Duodenal mucosa (tissue), 2 donors: ENCODE data around the gene SLC39A10.

Experiments used
- H3K27ac ChIP-seq: one replicate; pipeline ENCODE4 v1.7.0; 2013; ENCODE audit warnings: low read depth, low read length
- H3K27me3 ChIP-seq, 2 donors: one replicate each; pipeline ENCODE4 v1.7.0; 2013; ENCODE audit warnings: low read length in 2 of 2, control low read depth in 1 of 2; ENCODE audit not compliant: insufficient read depth in 2 of 2, control insufficient read depth in 1 of 2
- H3K36me3 ChIP-seq, 2 donors: one replicate each; pipeline ENCODE4 v1.7.0; 2013; ENCODE audit warnings: low read length in 2 of 2, control low read depth in 1 of 2; ENCODE audit not compliant: insufficient read depth in 2 of 2, control insufficient read depth in 1 of 2
- H3K4me1 ChIP-seq, 2 donors: one replicate each; pipeline ENCODE4 v1.7.0; 2013; ENCODE audit warnings: low read length in 2 of 2, control low read depth in 1 of 2; ENCODE audit not compliant: insufficient read depth in 2 of 2, control insufficient read depth in 1 of 2
- H3K4me3 ChIP-seq, 2 donors: one replicate each; pipeline ENCODE4 v1.7.0; 2013; ENCODE audit warnings: low read length in 2 of 2, low read depth in 1 of 2
- H3K9ac ChIP-seq, 2 donors: one replicate each; pipeline ENCODE4 v1.7.0; 2013; ENCODE audit warnings: low read length in 2 of 2, low read depth in 1 of 2
- H3K9me3 ChIP-seq, 2 donors: one replicate each; pipeline ENCODE4 v1.7.0; 2013; ENCODE audit warnings: low read length in 2 of 2, control low read depth in 1 of 2; ENCODE audit not compliant: control insufficient read depth in 1 of 2

SLC39A10 gene

GRCh38 chr2:195628666-195629065 lies 28.4 kb upstream of the SLC39A10 start:
- Histone ChIP-seq H3K4me1 (no peaks in the 10 kb centered on the region), H3K9ac (no peak overlapping the region), H3K27ac (no peak overlapping the region), H3K4me3 (no peak overlapping the region), H3K27me3 (no peaks in the 10 kb centered on the region), H3K36me3 (no peaks in the 10 kb centered on the region), H3K9me3 (no peaks in the 10 kb centered on the region)

- no peak overlapping the region for H3K27ac ChIP-seq
- H3K9me3 ChIP-seq = no peaks in the 10 kb centered on the region
- H3K4me1 ChIP-seq = no peaks in the 10 kb centered on the region
- no peaks in the 10 kb centered on the region for H3K27me3 ChIP-seq
- no peaks in the 10 kb centered on the region for H3K36me3 ChIP-seq
- H3K4me3 ChIP-seq = no peak overlapping the region
- no peak overlapping the region for H3K9ac ChIP-seq
Observed at GRCh38 chr2:195632856-195633572, 24.0 kb upstream of the SLC39A10 start.

- Histone ChIP-seq H3K4me3 (no peak overlapping the region), H3K4me1 (no peaks in the 10 kb centered on the region), H3K9me3 (no peaks in the 10 kb centered on the region), H3K9ac (no peak overlapping the region), H3K27ac (no peak overlapping the region), H3K36me3 (no peaks in the 10 kb centered on the region), H3K27me3 (no peaks in the 10 kb centered on the region)
Observed at GRCh38 chr2:195633573-195633870, 23.5 kb upstream of the SLC39A10 start.

- Histone ChIP-seq H3K9me3 (no peaks in the 10 kb centered on the region), H3K4me3 (no peak overlapping the region)
Observed at GRCh38 chr2:195633974-195634373, 23.1 kb upstream of the SLC39A10 start.

DNA sequence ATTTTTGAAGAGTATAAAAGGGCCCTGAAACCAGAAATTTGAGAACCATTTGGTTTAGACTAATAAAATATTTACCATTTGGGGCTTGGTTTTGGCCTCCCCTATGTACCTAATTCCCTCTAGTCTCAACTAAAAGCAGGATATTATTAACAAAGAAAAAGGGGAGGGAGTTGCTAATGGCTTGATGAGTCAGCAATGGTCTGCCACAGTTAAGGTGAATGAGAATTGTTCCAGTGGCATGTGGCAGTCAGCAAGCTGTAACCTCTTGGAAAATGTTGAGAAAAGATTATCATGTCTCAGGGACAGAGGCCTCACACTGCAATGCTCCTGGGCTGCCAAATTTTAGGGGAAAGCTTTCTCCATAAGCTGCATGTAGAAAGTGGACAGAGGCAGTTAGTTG lies 20.1 kb upstream of the SLC39A10 start:
- Histone ChIP-seq H3K9me3 (no peaks in the 10 kb centered on the region), H3K27me3 (no peaks in the 10 kb centered on the region), H3K4me1 (peaks cover 0 to 2% of the 10 kb centered on the region in 2 donors), H3K9ac (no peak overlapping the region), H3K4me3 (no peak overlapping the region), H3K36me3 (no peaks in the 10 kb centered on the region), H3K27ac (no peak overlapping the region)

More at GRCh38 chr2:195633974-195634373, 23.1 kb upstream of the SLC39A10 start:
- H3K27ac ChIP-seq = no peak overlapping the region
- H3K9ac ChIP-seq = no peak overlapping the region
- no peaks in the 10 kb centered on the region for H3K27me3 ChIP-seq
- no peaks in the 10 kb centered on the region for H3K36me3 ChIP-seq
- H3K4me1 ChIP-seq = no peaks in the 10 kb centered on the region

DNA sequence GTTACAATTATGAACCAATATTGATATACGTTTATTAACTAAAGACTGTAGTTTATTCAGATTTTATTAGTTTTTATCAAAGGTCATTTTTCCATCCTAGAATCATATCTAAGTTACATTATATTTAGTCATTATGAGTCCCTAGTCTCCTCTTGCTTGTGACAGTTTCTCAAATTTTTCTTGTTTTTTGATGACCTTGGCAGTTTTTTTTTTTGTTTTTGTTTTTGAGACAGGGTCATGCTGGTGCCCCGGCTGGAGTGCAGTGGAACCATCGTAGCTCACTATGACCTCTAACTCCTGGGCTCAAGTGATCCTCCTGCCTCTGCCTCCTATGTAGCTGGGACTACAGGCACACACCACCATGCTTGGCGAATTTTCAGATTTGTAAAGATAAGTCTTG lies 18.3 kb upstream of the SLC39A10 start:
- Histone ChIP-seq H3K27ac (no peak overlapping the region), H3K9me3 (no peaks in the 10 kb centered on the region), H3K27me3 (no peaks in the 10 kb centered on the region), H3K4me3 (no peak overlapping the region), H3K9ac (no peak overlapping the region), H3K4me1 (peaks cover 0 to 15% of the 10 kb centered on the region in 2 donors), H3K36me3 (no peaks in the 10 kb centered on the region)

DNA sequence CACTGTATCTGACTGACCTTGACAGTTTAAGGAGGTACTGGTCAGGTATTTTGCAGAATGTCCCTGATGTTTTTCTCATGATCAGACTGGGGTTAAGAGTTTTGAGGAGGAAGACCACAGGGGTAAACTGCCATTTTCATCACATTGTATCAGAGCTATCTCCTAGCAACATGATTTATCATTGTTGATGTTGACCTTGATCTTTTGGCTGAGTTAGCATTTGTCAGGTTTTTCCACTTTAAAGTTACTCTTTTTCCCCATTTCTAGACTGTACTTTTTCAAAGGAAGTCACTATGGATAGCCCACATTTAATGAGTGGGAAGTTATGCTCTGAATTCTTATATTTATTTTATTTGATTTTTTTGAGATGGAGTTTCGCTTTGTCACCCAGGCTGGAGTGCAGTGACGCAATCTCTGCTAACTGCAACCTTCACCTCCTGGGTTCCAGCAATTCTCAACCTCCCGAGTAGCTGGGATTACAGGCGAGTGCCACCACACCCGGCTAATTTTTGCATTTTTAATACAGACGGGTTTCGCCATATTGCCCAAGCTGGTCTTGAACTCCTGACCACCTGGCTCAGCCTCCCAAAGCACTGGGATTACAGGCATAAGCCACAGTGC lies 17.7 kb upstream of the SLC39A10 start:
- Histone ChIP-seq H3K4me3 (no peak overlapping the region), H3K27ac (no peak overlapping the region), H3K4me1 (peaks cover 0 to 15% of the 10 kb centered on the region in 2 donors), H3K9ac (no peak overlapping the region), H3K27me3 (no peaks in the 10 kb centered on the region), H3K9me3 (no peaks in the 10 kb centered on the region), H3K36me3 (no peaks in the 10 kb centered on the region)

DNA sequence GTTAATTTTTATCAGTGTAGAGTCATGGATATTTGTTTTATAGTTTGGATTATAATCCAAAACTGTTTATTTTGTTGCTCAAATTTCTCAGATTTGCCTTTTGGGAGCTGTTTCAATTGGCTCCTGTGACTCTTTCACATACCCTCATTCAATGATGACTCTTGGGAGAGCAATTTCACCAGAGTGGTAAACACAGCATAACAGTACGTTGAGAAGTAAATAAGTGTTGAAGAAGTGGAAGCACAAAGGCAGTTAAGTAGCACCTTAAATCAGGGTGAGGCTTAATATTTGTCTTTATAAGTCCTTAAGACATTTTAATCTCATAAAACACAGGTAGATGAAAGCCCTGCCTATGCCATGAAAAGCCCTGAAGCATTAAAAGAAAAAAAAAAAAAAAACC lies 17.1 kb upstream of the SLC39A10 start:
- Histone ChIP-seq H3K9me3 (no peaks in the 10 kb centered on the region), H3K9ac (no peak overlapping the region), H3K27me3 (no peaks in the 10 kb centered on the region), H3K4me1 (peaks cover 0 to 15% of the 10 kb centered on the region in 2 donors), H3K36me3 (no peaks in the 10 kb centered on the region), H3K27ac (no peak overlapping the region), H3K4me3 (no peak overlapping the region)

DNA sequence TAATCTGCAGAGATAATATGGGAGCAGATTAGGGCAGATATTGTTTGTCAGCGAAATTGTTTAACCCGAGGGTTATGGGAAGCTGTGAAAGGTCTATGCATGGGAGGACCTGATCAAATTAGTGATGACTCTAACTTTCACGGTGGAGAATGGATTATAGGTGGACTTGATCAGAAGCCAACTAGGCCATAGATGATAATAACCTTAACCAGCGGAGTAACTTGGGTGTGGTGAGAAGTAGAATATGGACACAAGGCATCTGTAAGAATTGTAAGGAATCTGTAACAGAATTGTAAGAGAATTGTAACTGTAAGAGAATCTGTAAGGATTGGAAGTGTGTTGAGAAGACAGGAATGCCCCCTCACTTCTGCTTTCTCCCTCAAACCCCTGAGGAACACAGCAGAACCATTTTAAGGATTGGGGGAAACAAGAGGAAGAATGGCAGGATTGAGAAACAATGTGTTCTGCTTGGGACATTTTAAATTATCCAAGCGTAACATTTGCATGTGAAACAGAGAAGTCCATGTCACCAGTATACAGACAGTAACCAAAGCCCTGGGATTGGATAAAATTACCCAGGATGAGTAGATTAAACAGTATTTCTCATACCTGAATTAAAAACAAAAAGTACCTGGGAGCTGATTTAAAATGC lies 14.9 kb upstream of the SLC39A10 start:
- Histone ChIP-seq H3K9ac (no peak overlapping the region), H3K4me1 (peaks cover 0 to 15% of the 10 kb centered on the region in 2 donors), H3K4me3 (no peak overlapping the region), H3K36me3 (no peaks in the 10 kb centered on the region), H3K27ac (no peak overlapping the region), H3K9me3 (no peaks in the 10 kb centered on the region), H3K27me3 (no peaks in the 10 kb centered on the region)

DNA sequence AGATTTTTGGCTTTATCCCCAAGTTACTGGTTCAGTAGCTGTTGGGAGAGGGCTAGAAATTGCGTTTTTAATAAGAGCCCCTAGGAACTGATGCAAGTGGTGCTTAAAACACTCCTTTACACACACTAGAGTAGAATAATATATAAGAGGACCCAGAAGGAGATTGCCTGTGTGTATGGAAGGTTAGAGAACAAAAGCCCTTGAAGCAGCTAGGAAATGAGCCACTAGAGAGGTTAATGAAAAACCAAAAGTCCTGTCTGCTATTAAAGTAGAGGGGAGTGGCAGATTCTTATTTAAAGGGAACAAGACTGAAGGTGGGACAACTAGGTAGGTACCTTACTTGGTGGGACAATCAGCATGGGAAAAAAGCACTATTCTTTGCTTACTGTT lies 14.4 kb upstream of the SLC39A10 start:
- Histone ChIP-seq H3K9me3 (no peaks in the 10 kb centered on the region), H3K4me1 (peaks cover 0 to 15% of the 10 kb centered on the region in 2 donors), H3K36me3 (no peaks in the 10 kb centered on the region), H3K27me3 (no peaks in the 10 kb centered on the region), H3K4me3 (no peak overlapping the region), H3K9ac (no peak overlapping the region), H3K27ac (no peak overlapping the region)
